HEK293T (cell line): ENCODE measurements around the gene NFYB.
A peak's percentile ranks its signal among the peaks of the same experiment; 100 is the strongest.
"Not testable (repeated sequence)": the region's sequence is repeated elsewhere in the genome, so short reads cannot be mapped to it uniquely, and the experiment has no call there.

ENCODE experiments used
- CTCF ChIA-PET: fragments of 350-600 bp; formaldehyde crosslinking; extraction: SDS; loops from one replicate; lab custom pipeline; 2021; ENCODE audit warnings: antibody characterized with exemption, inconsistent platforms; lab: Yijun Ruan, JAX
- POLR2A ChIA-PET: fragments of 350-600 bp; formaldehyde crosslinking; extraction: SDS; loops from one replicate; lab custom pipeline; 2020; ENCODE audit warnings: antibody characterized with exemption, inconsistent platforms; lab: Yijun Ruan, JAX
- DNase-seq: peaks from one replicate; pipeline ENCODE4 v3.0.0; 2012; ENCODE audit warnings: mixed read lengths; ENCODE audit errors: extremely low spot score
- ARNT ChIP-seq: fragments of 450-650 bp; IDR thresholded peaks from 2 replicates; pipeline ENCODE4 v1.6.1; 2017; ENCODE audit warnings: mild to moderate bottlenecking
- BHLHE40 ChIP-seq: fragments of 450-650 bp; IDR thresholded peaks from 2 replicates; pipeline ENCODE4 v1.6.1; 2016; ENCODE audit warnings: mild to moderate bottlenecking, moderate library complexity, borderline replicate concordance
- CTBP1 ChIP-seq: fragments of 450-650 bp; IDR thresholded peaks from 2 replicates; pipeline ENCODE4 v1.6.1; 2016; ENCODE audit warnings: borderline replicate concordance
- ELF4 ChIP-seq: fragments of 450-650 bp; IDR thresholded peaks from 2 replicates; pipeline ENCODE4 v1.6.1; 2017; ENCODE audit warnings: antibody characterized with exemption
- FOXA1 ChIP-seq: fragments of 450-650 bp; IDR thresholded peaks from 2 replicates; pipeline ENCODE4 v1.6.1; 2016; ENCODE audit warnings: mild to moderate bottlenecking
- FOXK2 ChIP-seq: fragments of 450-650 bp; IDR thresholded peaks from 2 replicates; pipeline ENCODE4 v1.6.1; 2016; ENCODE audit warnings: mild to moderate bottlenecking
- FOXM1 ChIP-seq: fragments of 450-650 bp; IDR thresholded peaks from 2 replicates; pipeline ENCODE4 v1.6.1; 2017; ENCODE audit warnings: mild to moderate bottlenecking, borderline replicate concordance
- HDGF ChIP-seq: fragments of 450-650 bp; IDR thresholded peaks from 2 replicates; pipeline ENCODE4 v1.6.1; 2017; ENCODE audit warnings: antibody characterized with exemption, borderline replicate concordance
- L3MBTL2 ChIP-seq: fragments of 450-650 bp; conservative IDR thresholded peaks from 2 replicates; pipeline ENCODE4 v1.6.1; 2016; ENCODE audit warnings: mild to moderate bottlenecking
- LEF1 ChIP-seq: fragments of 450-650 bp; IDR thresholded peaks from 2 replicates; pipeline ENCODE4 v1.6.1; 2017; ENCODE audit warnings: mild to moderate bottlenecking, borderline replicate concordance
- NFRKB ChIP-seq: fragments of 450-650 bp; IDR thresholded peaks from 2 replicates; pipeline ENCODE4 v1.6.1; 2016; ENCODE audit warnings: mild to moderate bottlenecking, moderate library complexity
- PKNOX1 ChIP-seq: fragments of 450-650 bp; IDR thresholded peaks from 2 replicates; pipeline ENCODE4 v1.6.1; 2016
- SP1 ChIP-seq: fragments of 450-650 bp; IDR thresholded peaks from 2 replicates; pipeline ENCODE4 v1.6.1; 2017
- SUZ12 ChIP-seq: fragments of 450-650 bp; IDR thresholded peaks from 2 replicates; pipeline ENCODE4 v1.6.1; 2016; ENCODE audit warnings: mild to moderate bottlenecking
- TARDBP ChIP-seq: fragments of 450-650 bp; IDR thresholded peaks from 2 replicates; pipeline ENCODE4 v1.6.1; 2016
- ZNF384 ChIP-seq: fragments of 450-650 bp; IDR thresholded peaks from 2 replicates; pipeline ENCODE4 v1.6.1; 2016

The NFYB gene

GRCh38 chr12:104163631-104164030, 25.6 kb upstream of the NFYB start:
- DNase-seq: no peak
- CTCF ChIA-PET: no interaction called here
- POLR2A ChIA-PET: no interaction called here
- TF ChIP-seq PKNOX1 (peak; percentile 62), FOXK2 (no peak), FOXA1 (no peak)

- POLR2A ChIA-PET, CTCF ChIA-PET, DNase-seq: not testable (repeated sequence)
These were observed 25.0 kb upstream of the NFYB start for GRCh38 chr12:104163028-104163427.

DNA sequence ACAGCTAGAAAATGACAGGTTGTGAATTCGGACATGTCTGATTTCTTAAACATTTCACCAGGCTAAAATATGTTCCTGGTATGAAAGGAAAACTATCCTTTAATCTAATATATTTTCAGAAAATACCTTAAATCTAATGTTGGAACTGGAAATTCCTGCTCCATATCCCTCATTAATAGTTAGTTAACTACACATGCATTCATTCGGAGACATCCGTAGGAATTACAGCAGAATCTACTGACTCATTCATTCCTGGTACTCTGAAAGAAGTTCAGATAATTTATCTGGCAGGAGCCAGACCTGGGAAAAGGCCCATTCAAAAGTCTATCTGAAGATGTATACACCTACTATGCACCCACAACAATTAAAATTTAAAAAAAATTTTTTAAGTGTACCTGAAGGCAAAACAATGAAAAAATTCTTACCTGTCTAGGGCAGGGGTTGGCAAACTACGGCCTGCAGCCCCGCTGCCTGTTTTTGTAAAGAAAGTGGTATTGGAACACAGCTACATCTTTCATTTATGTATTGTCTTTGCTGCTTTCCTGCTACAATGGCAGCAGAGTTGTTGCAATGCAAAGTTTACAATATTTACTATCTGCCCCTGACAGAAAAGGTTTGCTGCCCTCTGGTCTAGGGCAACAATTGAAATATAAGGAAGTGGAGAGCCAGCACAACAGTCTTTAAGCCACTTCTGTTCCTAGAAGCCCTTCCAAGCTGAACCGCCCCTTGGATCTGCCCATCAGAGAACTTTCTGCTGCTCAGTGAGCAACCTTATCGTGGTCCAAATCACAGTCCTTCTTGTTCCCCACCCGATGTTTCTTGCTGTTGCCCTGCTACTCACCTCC, 17.9 kb upstream of the NFYB start:
- ChIA-PET CTCF (no interaction called here), POLR2A (no interaction called here)
- no peak for DNase-seq
- TF ChIP-seq LEF1: no peak
- TF ChIP-seq FOXM1: no peak
- no peak for TF ChIP-seq SUZ12
- TF ChIP-seq SP1: no peak
- TF ChIP-seq ZNF384: no peak
- TF ChIP-seq ARNT: no peak
- no peak for TF ChIP-seq HDGF
- TF ChIP-seq BHLHE40: no peak
- TF ChIP-seq PKNOX1: no peak
- TF ChIP-seq ELF4: no peak
- TF ChIP-seq L3MBTL2: no peak
- TF ChIP-seq FOXA1: no peak
- TF ChIP-seq FOXK2: no peak
- TF ChIP-seq NFRKB: no peak
- TF ChIP-seq TARDBP: no peak

- POLR2A ChIA-PET: no interaction called here
- TF ChIP-seq TARDBP: no peak
- no peak for TF ChIP-seq HDGF
- no peak for TF ChIP-seq ELF4
- no peak for TF ChIP-seq ZNF384
- no peak for TF ChIP-seq FOXM1
- no peak for TF ChIP-seq ARNT
- no peak for TF ChIP-seq NFRKB
- no peak for TF ChIP-seq FOXK2
- TF ChIP-seq SP1: no peak
- TF ChIP-seq CTBP1: no peak
- no peak for TF ChIP-seq FOXA1
- no peak for TF ChIP-seq LEF1
- no peak for TF ChIP-seq PKNOX1
- no peak for TF ChIP-seq SUZ12
- no peak for TF ChIP-seq BHLHE40
- no peak for TF ChIP-seq L3MBTL2
- DNase-seq: no peak
These were observed 16.8 kb upstream of the NFYB start for GRCh38 chr12:104154806-104155205.

DNA sequence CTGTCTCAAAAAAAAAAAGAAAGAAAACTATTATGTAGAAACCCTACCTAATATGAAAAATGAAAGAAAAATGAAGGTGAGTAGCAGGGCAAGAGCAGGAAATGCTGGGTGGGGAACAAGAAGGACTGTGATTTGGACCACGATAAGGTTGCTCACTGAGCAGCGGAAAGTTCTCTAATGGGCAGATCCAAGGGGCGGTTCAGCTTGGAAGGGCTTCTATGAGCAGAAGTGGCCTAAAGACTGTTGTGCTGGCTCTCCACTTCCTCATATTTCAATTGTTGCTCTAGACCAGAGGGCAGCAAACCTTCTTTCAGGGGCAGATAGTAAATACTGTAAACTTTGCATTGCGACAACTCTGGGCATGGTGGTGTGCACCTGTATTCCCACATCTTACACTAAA, 16.3 kb upstream of the NFYB start:
- DNase-seq: no peak
- ChIA-PET POLR2A (interaction anchor here (1.1 kb wide), 1 partner anchor 188 kb away, joined by 3 read pairs; the partner anchor contains the start of gene TDG), CTCF (no interaction called here)
- TF ChIP-seq L3MBTL2 (no peak), LEF1 (no peak), NFRKB (no peak)

More at GRCh38 chr12:104154806-104155205, 16.8 kb upstream of the NFYB start:
- CTCF ChIA-PET: no interaction called here

GRCh38 chr12:104152685-104153241, 14.8 kb upstream of the NFYB start:
- DNase-seq: no peak
- CTCF ChIA-PET: no interaction called here
- TF ChIP-seq L3MBTL2 (no peak), SUZ12 (no peak), SP1 (no peak)
- POLR2A ChIA-PET: no interaction called here

- no peak for DNase-seq
These were observed 12.4 kb upstream of the NFYB start for GRCh38 chr12:104150416-104150815.

More at GRCh38 chr12:104150416-104150815, 12.4 kb upstream of the NFYB start:
- TF ChIP-seq FOXA1 (no peak), ARNT (no peak), BHLHE40 (no peak), PKNOX1 (no peak), L3MBTL2 (no peak), ZNF384 (no peak), CTBP1 (no peak), FOXM1 (no peak), HDGF (no peak), NFRKB (no peak), TARDBP (no peak), FOXK2 (no peak)
- ChIA-PET CTCF (no interaction called here), POLR2A (interaction anchor here (1.2 kb wide), 1 partner anchor 12 kb away, joined by 8 read pairs; the partner anchor contains the start of gene NFYB)
